22Rv1 (cell line): ENCODE results near the gene BFSP2.

Experiments used
- ZFX ChIP-seq: fragments of 450-650 bp; IDR thresholded peaks from 2 replicates; pipeline ENCODE4 v1.6.1; 2017; ENCODE audit warnings: antibody characterized with exemption, borderline replicate concordance
- TF ChIP-seq, protein P1 (sequence below): fragments of 450-650 bp; IDR thresholded peaks from 2 replicates; pipeline ENCODE4 v1.5.1; 2017; ENCODE audit warnings: mild to moderate bottlenecking

DNA sequence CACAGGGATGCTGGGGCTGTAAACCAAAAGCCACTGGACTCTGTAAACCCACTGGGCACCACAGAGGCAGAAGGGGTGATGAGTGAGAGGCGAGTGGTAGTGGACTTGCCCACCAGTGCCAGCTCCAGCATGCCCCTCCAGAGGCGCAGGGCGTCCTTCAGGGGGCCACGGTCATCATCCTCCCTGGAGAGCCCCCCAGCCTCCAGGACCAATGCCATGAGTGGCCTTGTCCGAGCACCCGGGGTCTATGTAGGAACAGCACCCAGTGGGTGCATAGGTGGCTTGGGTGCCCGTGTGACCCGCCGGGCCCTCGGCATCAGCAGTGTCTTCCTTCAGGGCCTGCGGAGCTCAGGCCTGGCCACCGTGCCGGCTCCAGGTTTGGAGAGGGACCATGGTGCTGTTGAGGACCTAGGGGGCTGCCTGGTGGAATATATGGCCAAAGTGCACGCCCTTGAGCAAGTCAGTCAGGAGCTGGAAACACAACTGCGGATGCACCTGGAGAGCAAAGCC, at the start of gene BFSP2:
- TF ChIP-seq, protein P1, sequence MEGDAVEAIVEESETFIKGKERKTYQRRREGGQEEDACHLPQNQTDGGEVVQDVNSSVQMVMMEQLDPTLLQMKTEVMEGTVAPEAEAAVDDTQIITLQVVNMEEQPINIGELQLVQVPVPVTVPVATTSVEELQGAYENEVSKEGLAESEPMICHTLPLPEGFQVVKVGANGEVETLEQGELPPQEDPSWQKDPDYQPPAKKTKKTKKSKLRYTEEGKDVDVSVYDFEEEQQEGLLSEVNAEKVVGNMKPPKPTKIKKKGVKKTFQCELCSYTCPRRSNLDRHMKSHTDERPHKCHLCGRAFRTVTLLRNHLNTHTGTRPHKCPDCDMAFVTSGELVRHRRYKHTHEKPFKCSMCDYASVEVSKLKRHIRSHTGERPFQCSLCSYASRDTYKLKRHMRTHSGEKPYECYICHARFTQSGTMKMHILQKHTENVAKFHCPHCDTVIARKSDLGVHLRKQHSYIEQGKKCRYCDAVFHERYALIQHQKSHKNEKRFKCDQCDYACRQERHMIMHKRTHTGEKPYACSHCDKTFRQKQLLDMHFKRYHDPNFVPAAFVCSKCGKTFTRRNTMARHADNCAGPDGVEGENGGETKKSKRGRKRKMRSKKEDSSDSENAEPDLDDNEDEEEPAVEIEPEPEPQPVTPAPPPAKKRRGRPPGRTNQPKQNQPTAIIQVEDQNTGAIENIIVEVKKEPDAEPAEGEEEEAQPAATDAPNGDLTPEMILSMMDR, result no peak
- TF ChIP-seq ZFX, result no peak
